Islet of Langerhans (tissue), 1 donor: Measurements from ENCODE around the gene STMN3.

Experiments used
- FAIRE-seq: peaks from one replicate; lab custom pipeline; 2011; peaks lifted over from hg19 to GRCh38; lab: Jason Lieb, UNC

Gene STMN3

DNA sequence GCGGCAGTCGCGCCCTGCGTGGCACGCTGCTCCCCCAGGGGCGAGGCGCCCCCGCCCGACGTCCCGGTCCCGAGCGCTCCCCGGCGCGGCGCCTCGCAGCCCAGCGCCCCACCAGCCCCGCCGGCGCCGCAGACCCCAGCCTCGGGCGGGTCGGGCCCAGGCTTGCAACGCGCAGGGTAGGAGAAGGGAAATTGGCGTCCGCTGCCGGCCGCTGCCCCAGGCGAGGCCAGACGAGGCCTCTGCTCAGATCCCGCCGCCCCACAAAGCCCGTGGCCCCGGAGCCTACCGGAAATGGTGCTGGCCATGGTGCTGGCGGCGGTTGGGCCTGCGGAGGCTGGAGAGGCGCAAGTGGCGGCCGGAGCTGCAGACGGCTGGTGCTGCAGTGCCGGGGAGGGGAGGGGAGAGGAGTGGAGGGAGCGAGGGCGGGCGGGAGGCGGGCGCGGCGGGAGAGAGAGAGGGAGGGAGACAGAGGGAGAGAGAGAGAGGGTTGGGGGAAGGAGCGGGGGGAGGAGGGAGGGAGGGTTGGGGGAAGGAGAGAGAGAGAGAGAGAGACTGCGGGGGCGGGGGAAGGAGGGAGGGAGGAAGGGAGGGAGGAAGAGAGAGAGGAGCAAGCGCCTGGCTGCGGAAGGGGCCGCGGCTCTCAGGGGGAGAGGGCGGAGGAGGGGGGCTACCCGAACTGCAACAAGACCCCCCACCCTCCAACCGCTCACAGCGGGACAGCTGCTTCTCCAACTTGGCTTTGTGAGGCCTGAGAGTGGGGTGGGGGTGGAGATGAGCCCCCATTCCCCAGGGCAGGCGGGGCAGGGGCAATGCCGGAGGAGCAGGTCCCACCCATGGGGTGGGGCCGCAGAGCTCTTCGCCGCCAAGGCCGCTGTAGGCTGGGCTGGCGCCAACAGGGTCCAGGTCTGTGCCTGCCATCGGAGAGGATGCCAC, at the start of gene STMN3:
STMN3 (minus strand) TSS at position 384 of the 933 bp plus-strand sequence; CDS start at position 305, 79 bp downstream.
- FAIRE-seq: no peak

DNA sequence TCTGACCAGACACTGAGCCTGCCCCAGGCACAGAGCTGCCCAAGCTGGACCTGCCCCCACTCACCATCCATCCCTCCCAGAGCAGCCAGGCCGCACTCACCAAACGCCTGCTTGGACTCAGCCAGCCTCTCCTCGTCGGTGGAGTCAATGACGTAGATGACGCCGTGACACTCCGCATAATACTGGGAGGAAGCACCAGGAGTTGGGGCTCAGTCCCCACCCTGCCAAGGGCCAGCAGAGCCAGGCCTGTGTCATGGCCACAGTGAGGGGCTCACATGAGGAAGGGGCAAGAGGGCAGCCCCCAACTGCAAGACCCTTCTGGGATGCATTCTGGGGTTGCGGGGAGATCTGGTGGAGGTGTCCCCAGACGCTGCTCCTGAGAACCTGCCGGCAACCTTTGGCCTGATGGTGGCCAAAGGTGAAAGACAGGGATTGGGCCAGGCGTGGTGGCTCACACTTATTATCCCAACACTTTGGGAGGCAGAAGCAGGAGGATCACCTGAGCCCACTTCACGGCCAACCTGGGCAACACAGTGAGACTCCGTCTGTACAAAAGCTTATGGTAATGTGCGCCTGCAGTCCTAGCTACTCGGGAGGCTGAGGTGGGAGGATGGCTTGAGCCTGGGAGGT, 48.9 kb upstream of the STMN3 start:
- no peak for FAIRE-seq

- no peak for FAIRE-seq
Observed at GRCh38 chr20:63701329-63702035, 48.3 kb upstream of the STMN3 start.

DNA sequence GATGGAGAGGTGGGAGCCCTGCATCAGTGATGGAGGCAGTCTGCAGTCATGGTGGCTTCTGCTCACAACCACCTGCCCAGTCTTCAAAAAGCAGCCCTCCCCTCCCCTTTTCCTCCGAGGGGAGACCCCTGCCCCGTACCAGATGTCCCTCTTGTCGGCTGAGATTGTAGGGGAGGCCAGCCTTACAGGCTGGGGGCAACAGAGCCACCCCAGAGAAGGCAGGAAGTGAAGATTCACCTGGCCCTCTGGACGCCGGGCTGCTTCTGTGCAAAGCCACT, 47.8 kb upstream of the STMN3 start:
- FAIRE-seq: no peak

DNA sequence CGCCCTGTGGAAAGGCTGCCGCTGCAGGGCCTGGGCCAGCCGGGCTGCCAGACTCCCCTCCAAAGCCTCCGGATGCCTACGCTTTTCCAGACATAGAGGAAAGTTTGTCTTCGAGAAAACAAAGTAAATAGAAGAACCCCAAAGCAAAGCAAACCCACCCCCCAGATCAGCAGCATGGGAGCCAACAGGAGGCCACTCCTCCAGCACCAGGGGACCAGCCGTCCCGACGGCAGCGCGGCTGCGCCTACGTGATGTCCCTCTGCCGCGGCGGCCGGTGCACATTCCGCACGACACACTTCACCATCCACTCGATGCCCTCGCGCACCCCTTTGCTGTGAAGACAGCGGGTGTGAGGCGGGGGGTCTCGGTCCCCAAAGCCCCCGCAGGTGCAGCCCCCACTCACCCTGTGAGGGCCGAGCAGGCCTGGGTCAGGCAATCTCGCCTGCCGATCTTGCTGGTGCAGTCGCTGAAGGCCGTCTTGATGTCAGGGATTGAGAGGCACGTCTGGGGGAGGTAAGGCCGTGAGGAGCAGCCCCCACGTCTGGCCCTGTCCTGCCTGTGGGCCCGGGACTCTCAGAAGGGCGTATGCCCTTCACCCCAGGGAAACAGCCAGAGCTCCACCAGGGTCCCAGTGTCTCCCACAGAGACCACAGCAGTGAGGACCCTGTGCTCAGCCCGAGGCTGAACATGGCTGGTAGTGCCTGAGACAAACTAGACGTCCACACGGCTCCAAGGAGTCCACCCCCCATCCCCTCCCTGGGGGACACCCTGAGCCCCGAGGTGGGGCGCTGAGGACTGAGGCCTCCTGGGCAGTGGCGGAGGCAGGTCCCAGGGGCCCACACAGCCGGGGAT, 47.2 kb upstream of the STMN3 start:
- FAIRE-seq: no peak

- no peak for FAIRE-seq
Observed at GRCh38 chr20:63699466-63700198, 46.4 kb upstream of the STMN3 start.

DNA sequence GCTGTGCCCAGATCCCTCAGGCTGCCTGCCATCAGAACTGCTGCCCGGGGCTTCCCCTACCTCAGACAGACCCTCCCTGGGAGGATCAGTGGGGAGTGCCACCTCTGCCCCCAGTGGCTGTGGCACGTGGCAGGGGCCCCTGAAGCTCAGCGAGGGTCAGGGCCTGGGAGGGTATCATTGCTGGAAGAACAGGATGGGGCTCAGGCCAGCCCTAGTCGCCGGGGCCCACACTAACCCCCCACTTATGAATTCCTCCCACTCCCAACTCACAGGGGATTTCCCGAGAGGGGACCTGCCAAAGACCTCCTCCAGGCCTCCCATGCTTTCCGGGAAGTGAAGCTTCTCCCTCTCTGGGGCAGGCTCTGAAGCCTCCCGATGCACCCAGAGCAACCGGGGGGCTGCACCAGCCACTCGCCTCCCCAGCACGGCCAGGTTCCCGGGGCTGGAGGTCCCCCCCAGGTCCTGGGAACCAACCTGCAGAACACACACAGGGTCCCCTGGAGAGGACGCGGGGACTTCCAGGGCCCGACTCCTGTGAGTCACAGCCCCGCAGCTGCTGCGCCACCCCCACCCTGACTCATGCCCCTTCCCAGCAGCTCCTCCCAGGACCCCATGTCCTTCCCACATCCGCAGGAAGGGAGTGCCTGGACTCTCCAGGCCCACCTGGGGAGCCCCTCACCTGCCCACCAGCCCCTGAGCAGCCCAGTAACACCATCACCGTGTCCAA, 45.7 kb upstream of the STMN3 start:
- no peak for FAIRE-seq

DNA sequence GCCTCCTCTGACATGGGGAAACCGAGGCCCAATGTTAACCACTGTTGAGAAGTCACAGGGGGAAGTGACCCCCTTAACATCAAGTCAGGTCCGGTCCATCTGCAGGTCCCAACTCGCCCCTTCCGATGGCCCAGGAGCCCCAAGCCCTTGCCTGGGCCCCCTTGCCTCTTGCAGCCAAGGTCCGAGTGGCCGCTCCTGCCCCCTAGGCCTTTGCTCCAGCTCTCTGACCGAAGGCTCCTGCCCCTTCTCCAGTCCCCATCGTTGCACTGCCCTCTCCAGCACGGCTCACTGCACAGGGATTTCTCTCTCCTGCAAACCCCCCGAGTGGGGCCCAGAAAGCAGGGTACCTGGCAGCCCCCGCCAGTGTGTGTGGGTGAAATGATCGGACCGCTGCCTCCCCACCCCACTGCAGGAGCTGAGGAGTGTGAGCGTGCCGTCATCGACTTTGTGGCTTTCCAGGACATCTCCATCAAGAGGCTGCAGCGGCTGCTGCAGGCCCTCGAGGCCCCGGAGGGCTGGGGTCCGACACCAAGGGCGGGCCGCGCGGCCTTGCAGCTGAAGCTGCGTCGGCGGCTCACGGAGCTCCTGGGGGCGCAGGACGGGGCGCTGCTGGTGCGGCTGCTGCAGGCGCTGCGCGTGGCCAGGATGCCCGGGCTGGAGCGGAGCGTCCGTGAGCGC, 44.8 kb upstream of the STMN3 start:
- no peak for FAIRE-seq

- no peak for FAIRE-seq
Observed at GRCh38 chr20:63697357-63697867, 44.2 kb upstream of the STMN3 start.

GRCh38 chr20:63696628-63697356, 43.6 kb upstream of the STMN3 start, which contains the start of gene TNFRSF6B:
Gene TNFRSF6B, plus strand, starts transcription at chr20:63696652. Its CDS starts 116 bp downstream, at chr20:63696768.
- FAIRE-seq: no peak

- no peak for FAIRE-seq
Observed at GRCh38 chr20:63696306-63696627, 43.0 kb upstream of the STMN3 start.

DNA sequence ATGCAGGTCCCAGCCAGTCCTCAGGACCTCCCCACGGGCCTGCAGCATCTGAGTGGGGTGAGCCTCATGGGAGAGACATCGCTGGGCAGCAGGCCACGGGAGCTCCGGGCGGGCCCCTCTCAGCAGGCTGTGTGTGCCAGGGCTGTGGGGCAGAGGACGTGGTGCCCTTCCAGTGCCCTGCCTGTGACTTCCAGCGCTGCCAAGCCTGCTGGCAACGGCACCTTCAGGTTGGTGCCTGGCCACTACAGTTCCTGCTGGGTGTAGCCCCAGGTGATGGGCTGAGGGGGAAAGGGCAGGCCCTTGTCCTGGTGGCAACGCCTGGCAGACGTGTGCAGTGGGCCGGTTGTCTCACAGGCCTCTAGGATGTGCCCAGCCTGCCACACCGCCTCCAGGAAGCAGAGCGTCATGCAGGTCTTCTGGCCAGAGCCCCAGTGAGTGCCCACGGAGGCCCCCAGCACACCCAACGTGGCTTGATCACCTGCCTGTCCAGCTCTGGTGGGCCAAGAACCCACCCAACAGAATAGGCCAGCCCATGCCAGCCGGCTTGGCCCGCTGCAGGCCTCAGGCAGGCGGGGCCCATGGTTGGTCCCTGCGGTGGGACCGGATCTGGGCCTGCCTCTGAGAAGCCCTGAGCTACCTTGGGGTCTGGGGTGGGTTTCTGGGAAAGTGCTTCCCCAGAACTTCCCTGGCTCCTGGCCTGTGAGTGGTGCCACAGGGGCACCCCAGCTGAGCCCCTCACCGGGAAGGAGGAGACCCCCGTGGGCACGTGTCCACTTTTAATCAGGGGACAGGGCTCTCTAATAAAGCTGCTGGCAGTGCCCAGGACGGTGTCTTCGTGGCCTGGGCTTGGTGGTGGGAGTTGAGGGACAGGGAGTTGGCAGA, 42.4 kb upstream of the STMN3 start:
- FAIRE-seq: no peak

GRCh38 chr20:63694584-63695423, 41.6 kb upstream of the STMN3 start:
- FAIRE-seq: no peak

GRCh38 chr20:63693733-63694583, 40.7 kb upstream of the STMN3 start:
- FAIRE-seq: no peak

- FAIRE-seq: no peak
Observed at GRCh38 chr20:63693083-63693732, 40.0 kb upstream of the STMN3 start.
